HG03280 (cell line): ENCODE data around the gene FMNL1.

Experiments used
- ATAC-seq: cut with Tn5 transposase; IDR thresholded peaks from one replicate; pipeline ENCODE4 v1.9.1; 2021; ENCODE audit warnings: mild to moderate bottlenecking, moderate library complexity; ENCODE audit not compliant: unreplicated experiment

The FMNL1 gene

GRCh38 chr17:45277216-45277849, 55.6 kb downstream of the FMNL1 start:
- ATAC-seq = no peak

DNA sequence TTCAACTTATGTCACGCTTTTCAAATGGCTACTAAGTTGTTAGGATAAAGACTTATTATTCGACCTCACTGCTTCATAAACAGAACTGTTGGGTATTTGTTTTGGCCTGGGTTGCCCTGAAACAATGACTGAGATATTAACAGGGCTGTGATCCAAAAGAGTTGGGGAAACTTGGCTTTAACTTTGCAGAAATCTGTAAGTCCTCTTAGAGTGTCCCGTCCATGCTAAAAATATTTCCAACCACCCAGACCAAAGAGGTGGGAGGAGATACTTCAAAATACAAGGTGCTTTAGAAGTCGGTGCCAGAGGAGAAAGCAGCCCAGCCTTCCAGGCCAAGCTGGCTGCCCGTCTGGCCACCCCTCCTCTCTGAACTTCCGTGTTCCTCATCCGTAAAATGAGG, 56.3 kb downstream of the FMNL1 start:
- no peak for ATAC-seq

DNA sequence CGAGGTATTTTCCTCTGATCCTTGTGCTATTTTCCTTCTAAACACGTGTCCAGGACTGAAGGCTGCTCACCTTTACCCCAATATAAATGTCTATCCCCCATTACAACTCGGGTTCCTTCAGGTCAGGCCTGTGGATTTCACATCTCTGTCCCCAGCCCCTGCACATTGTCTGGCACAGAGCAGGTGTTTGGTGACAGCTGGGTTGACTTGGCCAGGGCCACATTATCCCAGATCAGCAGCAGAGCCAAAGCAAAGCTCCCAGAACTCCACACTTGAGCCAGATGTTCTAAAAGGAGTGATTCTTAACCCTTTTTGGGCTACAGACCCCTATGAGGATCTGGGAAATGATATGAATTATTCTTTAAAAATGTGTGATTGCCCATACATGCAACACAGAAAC, 58.2 kb downstream of the FMNL1 start:
- ATAC-seq = no peak

DNA sequence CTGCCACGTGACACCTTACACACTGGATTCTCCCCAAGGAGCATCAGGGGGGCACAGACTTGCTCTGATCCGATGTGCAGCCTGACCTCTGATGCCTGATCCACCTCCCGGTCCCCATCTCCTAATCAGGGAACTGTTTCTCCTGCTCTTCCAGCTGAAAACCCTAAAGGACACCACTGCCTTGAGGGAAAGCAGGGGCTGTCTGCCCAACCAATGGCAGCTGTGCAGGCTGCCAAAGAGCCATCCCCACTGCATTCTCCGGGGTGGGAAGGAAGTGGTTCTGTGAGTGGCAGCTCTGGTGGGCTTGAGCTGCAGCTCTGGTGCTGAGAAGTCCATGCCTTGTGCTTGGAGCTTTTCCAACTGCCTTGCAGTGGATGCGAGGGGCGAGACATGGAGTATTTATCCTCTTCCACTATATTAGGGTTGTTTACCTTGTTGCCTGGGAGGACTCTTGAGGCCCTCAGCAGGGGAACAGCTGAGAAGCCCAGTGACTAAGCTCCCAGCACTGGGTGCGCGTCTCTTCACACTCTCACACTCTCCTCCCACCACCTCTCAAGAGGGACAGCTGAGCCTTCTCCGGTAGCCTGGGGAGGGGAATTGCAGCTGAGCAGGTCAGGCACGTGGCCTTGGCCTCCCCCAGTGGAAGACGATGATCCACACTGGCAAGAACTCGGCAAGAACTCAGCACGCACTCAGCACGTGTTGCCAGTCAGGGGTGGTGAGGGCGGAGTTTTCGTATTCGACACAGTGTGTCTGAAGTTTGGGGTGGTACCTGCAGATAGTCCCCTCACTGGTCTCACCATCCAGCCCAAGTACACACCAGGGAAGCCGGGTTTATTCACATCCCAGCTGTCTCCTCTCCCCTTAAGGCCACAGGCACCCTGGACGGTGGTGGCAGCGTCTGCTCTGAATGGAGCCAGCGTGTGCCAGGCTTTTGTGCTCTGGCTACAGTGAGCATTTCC, 61.3 kb downstream of the FMNL1 start:
- ATAC-seq = no peak

DNA sequence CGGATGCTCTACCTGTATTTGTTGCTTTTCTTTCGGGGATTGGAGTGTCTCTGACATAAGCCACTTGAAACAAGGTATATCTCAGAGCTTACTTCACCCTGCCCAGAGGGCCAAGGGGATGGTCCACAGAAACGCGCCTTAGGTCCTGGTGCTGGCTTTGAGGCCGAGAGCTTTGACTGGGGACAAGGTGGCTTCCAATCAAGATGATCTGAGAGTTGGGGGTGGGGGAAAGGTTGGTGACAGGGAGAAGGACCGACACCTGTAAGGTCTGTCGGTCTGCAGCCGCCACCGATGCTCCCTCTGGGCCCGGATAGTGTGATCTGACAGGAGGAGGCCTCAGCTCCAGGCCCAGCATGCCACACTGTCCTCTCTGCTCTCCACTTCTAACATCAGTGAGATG, 62.0 kb downstream of the FMNL1 start:
- no peak for ATAC-seq

GRCh38 chr17:45284176-45285140, 62.8 kb downstream of the FMNL1 start:
- ATAC-seq = no peak

DNA sequence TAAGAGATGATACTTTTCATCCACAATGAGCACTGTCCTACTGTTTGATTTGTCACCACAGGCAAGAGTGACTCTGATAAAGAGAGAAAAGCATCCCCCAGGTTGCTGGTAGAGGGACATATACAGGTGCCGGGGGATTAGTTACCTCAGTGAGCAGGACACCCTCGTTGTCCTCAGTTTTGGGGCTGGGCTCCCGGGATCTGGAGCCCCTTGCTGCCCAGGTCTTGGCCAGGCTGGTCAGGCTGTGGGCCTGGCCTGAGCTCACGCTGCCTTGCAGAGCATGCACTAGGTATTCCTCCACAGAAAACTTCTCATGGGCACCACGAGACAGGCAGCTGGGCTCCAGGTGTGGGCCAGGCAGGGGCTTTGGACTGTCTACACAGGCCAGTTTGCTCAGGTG, 64.6 kb downstream of the FMNL1 start:
- ATAC-seq = no peak

DNA sequence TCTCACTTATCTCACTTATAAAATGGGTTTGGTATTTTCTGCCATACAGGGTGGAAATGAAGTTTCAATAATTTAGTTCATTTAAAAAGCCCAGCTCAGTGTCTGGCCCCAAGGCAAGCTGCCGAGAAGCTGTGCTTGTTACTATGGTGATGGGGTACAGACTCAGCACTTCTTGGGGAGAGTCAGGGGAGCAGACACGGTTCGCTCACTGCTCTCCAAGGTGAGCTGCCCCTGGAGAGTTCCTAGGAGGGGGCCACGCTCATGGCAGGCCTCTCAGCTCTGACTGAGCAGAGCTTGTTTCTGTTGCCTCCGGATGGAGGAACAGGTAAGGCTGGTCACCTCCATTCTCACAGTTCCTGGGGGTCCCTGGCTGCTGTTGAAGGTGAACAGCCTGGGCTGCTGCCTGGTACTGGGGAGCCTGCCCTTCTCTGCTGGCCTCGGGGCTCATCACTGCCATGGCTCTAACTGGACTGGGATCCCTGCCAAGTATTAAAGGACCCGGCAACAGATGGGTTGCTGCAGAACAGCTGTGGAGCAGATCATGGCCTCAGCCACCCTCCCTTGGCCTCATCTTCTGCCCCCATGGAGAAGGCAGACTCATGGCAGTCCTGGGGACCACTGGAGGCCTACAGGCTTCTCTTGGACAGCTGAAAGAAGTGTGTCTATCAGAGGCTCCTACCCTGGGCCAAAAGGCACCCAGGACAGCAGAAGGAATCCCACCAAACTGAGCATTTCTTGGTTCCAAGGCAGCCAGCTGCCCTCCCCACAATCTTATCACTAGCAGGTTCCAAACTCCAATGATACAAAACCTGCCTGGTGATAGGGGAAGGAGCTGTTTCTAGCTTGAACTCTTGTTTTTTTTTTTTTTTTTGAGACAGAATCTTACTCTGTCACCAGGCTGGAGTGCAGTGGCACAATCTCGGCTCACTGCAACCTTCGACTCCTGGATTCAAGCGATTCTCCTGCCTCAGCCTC, 66.1 kb downstream of the FMNL1 start:
- no peak for ATAC-seq

GRCh38 chr17:45288825-45289224, 67.1 kb downstream of the FMNL1 start:
- no peak for ATAC-seq

DNA sequence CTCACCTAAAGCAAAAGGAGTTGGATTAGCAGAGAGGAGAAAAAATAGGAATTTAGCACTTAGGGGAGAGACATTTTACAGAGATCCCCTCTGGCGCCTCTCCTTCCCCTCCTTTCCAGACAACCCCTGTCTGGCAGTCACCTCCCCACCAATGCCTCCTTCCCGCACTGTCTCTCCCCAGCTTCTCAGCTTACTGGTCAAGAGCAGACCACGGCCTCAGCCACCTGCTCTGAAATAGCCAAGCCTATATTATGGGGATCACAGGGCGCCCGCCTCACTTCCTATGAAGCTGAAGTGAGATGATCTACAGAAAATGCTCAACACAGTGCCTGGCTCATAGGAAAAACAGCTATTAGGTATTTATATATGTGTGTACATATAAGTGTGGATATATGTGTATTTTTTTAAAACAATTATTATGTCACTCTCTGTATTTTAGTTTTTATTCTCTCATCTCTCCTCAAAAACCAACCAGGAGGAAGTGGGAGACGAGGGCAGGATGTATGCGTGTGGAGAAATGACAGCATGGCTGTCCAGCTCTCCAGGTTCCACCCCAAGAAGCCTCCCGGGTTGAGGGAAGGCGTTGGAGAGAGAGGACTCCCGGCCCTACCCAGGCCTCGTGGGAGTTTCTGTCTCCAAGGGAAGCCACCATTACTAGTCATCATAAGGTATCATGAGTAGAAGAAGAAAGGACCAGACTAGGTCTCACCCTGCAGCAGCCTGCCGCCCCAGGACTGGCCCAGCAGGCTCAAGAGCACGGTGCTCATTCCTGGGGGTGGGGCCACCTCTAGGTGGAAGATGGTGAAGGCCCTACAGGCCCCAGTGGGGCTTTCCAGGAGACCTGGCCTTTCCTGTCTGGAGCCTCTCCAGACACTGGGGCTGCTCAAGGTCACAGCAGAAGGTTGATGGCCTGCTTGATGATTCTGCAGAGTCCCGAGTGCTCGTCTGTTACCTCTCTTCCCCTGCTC, 67.9 kb downstream of the FMNL1 start:
- no peak for ATAC-seq

DNA sequence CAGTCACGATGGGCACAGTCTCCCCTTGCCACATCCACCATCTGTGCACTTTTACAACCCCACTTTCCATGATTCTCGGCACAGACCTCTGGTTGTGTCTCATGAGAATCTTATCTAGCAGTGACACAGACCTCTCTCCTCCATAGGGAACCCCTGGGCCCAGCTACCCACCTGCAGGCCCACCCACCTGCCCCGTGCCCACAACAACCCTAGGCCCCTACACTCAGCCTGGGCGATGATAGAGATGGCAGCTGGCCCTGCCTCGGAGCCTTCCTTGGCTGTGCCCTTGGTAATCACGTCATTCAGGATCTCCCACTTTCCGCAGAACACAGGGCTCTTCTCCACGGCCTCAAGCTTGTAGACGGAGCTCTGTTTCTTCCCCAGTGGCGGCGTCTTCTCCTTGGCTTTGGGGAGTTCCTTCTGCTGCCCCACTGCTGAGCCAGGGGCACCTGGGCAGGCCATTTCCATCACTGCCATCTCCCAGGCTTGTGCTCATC, 68.6 kb downstream of the FMNL1 start:
- no peak for ATAC-seq

- ATAC-seq = no peak
Measured at GRCh38 chr17:45291171-45291805, 69.6 kb downstream of the FMNL1 start.

GRCh38 chr17:45292696-45293412, 71.2 kb downstream of the FMNL1 start:
- ATAC-seq = no peak

DNA sequence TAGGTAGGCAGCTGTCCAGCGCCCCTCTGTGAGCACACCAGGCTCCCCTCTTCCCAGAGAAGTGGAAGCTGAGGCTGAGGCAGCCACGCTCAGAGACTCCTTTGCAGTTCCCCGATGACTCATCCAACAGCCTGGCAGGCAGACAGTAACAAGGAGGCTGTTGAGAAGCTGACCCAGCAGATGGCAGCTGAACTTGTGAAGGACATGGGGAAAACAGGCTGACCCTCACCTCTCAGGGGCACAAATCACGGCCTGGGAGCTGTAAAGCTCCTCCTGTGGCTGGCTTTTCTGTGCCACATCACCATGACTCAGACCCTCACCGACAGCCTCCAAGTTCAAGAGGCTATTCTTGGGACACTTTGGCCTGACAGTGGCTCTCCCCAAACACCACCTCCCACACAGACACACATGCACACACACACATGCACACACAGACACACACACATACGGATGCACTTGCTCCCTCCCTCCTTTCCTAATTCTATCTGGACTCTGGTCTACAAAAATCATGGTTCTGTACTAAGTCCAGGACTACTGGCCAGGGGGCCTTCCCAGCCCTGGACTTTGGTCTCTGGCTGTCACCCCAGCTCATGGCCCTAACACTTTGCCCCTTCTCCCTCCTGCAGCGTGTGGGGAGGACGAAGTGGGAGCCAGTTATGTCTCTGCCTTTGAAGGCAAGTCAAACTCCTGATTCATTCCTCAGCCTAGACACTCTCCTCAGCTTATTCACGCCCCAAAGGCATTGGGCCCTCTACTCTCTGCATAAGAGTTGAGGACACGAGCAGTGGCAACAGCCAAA, 71.9 kb downstream of the FMNL1 start:
- no peak for ATAC-seq

GRCh38 chr17:45294506-45294905, 72.8 kb downstream of the FMNL1 start:
- no peak for ATAC-seq

DNA sequence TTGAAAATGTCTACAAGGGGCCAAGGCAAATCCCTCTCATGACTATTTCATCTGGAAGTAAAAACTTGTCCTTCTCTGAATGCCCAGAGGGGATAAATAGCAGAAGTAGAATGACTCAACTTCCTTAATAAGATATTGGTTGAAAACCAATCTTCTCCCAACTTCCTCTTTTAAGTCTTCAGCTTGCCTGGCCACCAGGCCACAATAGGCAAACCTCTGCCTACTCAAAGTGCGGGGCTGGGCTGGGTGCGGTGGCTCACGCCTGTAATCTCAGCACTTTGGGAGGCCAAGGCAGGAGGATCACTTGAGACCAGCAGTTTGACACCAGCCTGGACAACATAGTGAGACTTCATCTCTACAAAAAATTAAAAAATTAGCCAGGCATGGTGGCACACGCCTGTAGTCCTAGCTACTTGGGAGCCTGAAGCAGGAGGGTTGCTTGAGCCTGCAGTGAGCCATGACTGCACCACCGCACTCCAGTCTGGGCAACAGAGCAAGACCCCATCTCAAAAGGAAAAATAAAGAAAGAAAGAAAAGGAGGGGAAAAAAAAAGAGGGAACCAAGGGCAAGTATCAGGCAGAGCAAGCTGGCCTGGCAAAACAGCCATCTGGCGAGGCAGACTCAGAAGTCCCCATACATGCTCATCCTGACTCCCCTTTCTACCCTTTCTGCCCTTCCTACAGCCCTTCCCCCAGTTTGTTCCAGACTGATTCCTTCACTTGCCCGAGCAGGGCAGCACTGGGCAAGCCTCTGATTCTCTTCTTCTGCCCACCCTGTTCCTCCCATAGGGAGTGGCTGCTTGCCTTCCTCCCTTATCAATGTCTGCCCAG, 74.5 kb downstream of the FMNL1 start:
- no peak for ATAC-seq
